HS-27A (cell line): ENCODE results near the gene DUOX2.
"Not testable (repeated sequence)": the region's sequence is repeated elsewhere in the genome, so short reads cannot be mapped to it uniquely, and the experiment has no call there.

ENCODE experiments used
- DNase-seq: peaks from one replicate; pipeline ENCODE4 v3.0.0-alpha.2; 2012; ENCODE audit warnings: low read depth, missing footprints

DUOX2 gene

DNA sequence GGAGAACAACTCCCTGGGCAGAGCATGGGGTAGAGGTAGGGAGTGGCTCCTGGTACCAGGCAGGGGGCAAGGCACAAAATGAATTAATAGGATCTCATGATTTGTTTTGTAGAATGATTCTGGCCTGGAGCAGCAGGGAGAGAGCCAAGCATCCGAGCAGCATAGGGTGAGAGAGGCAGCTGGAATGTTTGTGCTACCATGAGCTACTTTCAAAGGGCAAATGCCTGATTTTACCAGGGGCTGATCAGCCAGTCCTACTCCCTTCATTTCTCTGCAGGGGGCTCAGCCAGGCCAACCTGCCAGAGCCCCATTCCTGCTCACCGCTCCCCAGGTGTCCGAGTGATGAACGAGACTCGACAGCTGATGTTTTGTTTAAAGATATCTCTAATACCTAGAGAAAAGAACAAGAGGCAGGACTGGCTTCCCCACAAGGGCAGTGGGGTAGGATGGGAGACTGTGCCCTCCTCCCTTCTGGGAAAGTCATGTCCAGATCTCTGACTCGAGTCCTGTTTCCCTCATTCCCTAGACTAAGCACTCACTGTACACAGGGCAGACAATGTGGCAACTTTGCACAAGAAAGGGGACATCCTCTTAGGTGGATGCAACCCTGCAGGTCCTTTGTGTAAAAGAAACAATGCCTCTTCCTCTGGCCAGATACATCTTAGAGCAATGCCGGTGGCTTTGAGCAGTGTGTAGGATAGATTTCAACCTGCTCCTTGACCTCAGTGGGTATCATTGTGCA is 12.9 kb downstream of the DUOX2 start:
- DNase-seq: no peak

DNA sequence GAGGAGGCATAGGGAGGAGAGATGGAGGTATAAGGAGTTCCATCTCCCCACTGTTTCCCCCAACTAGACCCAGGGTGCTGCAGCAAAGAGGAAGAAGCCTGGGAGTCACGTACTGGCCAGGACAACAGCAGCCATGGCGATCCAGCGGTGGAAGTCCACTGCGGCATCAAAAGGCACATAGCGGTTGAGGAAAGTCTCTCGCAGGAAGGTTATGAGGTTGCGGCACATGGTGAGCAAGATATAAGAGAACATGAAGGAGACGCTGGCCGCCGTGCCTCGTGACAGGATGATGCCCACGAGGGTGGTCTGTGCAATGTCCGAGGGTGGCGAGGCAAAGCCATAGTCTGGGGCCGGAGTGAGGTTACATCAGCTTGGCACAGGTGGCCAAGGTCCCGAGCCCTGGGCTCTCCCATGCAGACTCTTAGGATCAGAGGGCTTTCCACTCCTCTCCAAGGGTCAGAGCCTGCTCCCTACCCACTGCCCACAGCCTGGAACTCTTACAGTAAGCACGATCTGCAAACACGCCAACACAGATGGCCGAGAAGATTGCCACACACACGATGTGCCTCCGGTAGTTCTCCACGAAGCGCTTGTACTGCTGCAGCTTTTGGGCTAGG is 14.3 kb downstream of the DUOX2 start:
- DNase-seq: no peak

DNA sequence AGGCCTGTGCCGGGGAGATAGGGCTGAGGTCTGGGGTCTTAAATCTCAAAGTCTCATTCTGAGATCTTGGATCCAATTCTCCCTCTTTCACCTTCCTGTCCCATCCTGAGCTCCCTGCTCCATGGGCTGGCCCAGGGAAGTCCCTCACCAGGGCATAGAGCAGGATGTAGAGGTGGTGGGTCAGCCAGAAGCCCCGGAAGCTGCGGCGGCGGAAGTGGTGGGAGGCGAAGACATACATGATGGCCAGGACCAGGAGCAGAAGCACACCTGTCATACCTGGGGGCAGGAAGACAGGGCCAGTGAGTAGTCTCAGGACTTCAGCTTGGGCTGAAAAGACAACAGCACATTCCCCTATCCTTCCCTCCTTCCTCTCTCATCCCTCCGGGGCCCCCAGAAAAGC is 16.5 kb downstream of the DUOX2 start:
- no peak for DNase-seq

DNA sequence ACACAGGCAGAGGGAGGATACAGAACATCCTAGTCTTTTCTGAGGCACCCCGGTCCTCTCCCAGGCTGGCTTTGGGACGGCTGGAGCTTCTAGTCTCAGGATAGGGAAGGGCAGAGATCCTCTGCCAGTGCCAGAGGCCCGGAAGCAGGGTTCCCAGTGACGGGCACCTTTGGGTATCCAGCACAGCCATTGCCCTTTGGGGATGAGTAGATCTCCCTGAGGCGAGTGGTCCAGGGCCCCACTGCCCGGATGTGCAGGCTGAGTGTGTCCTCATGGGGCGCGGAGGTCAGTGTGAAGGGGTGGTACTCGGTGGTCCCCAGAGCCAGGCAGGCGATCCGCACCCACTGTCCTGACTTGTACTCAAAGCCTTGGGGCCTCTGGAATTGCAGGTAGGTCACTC is 18.3 kb downstream of the DUOX2 start:
- DNase-seq: no peak

DNA sequence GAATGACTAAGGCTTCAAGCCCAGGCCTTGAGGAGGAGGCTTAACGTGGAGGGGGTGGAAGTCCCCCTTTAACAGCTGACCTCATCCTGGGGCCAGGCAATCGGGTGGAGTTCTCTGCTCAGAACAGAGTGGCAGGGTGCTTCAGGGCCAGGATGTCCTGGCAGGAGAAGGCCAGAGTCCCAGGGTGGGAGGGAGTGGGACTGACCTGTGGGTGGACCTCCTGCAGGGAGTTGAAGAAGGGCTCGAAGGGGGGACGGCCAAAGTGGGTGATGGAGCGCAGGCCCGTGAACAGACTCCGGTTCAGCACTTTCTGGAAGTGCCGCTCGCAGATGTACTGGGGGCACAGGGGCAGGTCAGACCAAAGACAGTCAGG is 19.6 kb downstream of the DUOX2 start:
- no peak for DNase-seq

DNA sequence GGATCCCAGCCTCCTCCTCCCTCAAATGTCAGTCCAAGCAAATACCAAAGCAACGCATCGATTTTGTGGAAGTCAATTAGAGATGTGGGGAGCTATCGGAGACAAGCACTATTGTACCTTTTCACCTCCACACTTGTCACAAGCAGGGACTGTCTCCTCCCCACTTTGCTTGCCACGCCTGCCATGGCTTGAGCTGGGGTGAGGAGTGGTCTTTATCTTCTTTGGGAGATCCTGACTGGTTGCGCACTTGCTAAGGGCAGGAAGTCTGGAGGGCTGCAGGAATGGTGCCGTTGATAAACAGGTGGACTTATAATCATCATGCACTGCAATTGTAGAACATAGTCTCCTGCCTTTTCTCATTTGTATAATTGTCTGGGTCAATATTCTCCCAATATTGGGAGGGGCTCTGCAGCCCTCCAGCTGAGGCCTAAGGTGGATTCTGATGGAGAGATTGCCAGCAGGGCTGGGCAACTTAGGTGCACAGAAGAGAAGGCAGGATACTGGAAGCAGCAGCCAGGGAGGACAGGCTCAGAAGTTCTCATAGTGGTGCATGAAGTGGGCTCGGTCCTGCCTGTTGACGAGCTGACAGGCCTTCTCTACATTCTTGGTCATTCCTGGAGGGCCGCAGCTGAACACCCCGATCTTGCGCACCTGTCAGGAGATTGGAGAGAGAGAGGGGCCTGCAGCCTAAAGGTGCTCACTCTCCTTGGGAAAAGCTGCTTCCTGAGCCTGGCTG is 20.2 kb downstream of the DUOX2 start:
- DNase-seq: no peak

DNA sequence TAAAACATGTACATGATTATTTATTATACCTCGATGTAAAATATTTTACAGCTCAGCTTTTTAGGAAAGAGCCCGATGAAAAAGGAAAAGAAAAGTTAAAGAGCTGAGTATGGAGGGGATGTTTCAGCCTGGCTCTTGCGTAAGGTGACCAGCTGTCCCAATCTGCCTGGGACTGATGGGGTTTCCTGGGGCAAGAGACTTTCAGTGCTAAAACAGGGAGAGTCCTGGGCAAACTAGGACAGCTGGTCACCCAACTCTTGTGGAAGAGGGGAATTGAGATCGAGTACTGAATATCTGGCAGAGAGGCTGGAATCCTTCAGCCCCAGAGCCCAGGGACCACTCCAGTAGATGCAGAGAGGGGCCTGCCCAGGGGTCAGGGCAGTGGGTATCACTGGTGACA is 21.0 kb downstream of the DUOX2 start:
- DNase-seq: no peak

DNA sequence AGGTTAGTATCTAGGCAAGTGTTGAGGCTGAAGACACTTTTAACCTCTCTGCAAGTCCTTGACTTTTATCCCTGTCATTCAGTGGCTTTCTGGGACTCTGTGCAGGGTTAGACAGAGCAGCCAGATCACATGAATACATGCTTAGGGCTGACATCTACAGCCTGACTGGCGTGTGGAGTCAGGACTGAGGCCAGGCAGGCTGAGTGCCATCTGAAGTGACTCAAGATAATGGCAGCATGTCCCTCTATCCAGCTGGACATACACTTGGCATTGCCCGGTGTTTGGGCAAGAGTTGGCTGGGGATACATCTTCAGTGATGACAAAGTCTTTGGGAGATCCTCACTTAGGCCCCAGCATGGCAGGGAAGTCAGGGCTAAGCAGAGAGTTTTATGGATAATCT is 22.4 kb downstream of the DUOX2 start:
- DNase-seq: no peak

DNA sequence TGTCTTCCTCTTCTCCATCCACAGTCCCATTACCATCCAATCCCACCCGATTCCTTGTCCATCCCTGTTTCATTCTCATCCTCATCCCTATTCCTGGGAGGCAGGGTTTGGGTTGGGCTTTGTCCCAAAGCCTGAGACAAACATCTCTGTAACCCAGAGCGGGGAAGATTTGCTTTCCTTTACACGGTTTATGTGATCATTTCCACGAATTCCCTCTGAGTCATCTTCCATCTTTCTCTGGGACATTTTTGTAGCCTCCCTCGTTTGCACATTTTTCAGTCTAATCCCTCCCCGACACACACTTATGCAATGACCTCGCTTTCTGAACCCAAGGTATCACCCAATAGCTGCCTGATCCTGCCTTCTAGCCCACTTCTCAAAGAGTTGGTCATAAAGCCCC is 22.8 kb downstream of the DUOX2 start:
- peak; percentile 19 for DNase-seq

DNA sequence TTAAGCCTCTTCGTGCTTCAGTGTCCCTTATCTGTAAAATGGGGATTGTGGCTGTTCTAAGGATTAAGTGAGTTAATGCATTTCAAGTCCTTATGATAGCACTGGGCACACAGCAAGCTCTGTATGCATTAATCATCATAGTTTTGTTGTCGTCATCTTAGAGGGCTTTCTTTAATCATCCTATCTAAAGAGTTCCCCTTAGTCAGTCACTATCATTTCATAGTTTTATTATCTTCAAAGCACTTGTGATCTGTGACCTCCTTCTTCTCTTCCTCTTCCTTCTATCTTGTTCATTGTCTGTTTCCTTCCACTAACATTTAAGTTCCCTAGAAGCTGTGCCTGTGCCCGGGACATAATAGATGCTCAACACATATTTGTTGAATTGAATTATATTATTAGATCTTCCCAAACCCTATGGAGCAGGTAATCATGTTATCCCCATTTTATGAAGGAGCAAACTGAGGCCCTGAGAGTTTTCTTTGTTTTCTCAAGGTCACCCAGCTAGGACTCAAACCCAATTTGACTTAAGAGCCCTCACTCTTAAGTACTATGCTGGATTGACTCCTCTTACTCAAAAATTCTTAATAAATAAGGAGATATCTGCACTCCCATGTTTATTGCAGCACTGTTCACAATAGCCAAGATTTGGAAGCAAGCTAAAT is 24.1 kb downstream of the DUOX2 start:
- no peak for DNase-seq

DNA sequence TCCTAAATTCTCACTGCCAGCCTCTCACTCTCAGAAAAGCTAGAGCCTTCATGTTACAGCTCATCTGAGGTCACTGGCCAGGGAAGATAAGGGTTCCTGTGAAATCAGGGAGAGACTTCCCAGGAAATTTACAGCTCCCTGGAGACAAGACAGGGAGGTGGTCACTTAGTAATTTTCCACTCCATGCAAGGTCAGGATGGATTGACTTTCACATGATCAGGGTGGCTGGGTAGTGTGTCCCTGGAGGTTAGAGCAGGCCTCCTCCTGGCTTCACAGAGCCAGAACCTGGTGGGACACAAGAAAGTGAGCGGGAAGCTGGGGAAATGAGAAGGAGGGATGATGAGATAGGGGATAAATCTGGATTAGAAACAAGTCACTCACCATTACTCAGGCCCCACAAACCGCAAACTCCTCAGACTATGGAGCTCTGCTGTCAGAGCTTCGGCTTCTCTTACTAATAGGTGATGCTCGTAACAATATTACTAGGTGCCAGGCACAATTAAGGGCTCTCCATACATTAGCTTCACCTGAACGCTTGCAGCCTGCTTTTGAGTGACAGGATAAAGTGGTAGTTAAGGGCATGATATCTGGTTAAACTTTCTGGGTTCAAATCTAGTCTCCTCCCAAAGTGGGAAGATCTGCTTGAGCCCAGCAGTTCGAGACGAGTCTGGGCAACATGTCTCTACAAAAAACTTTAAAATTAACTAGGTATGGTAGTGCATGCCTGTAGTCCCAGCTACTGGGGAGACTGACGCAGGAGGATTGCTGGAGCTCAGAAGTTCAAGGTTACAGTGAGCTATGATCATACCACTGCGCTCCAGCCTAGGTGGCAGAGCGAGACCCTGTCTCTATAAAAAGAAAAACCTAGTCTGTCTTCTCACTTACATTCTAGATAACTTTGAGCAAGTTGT is 24.9 kb downstream of the DUOX2 start:
- no peak for DNase-seq

DNA sequence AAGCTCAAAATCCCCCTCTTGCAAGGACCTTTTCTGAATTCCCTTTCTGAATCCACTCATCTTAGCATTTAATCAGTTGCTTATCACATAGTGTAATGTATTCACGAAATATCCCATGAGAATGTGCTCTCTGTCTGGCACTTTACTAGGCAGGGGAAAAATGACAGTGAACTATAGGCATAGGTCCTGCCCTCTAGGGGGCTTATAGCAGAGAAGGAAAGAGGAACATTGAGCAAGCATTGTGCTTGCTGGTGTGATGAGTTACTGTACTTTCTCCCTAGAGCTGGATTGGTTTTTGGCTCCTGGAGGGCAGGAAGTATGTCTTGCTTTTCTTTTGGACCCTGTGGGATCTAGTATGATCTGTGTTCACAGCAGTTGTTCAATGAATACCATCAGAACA is 26.5 kb downstream of the DUOX2 start:
- no peak for DNase-seq

DNA sequence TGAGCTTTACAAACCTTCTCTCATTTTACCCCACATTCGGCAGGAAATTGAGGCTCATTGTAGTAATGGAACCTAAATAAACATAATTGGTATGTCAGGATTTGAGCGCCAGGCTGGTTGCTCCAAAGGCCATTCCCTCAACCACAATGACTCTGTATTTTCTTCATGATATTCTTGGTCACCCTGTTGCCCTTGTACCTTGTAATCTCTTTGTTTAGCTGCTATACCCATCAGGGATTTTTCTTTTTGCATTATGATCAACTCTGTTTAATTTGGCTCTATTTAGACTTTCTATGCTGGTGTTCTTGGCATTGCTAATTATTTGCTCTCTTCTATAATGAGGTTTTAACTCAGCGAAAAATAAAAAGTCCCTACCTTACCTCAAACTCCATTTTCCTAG is 29.8 kb downstream of the DUOX2 start:
- DNase-seq: no peak

DNA sequence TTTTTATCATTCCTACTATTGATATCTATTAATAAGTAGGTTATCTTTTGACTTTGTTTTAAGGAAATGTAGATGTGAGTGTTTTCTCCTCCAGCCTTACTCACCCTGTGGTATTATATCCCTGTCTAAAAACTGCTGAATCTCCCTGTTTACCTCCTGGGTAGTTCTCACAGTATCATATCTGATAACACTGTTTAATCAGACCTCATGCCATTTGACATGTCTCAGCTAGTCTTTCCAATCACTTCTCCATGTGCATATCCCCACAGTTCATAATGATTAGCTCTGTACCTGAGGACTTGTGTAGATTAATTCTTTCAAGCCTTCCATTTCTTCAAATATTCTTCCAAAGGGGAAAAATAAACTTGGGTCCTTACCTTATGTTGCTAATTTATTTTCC is 30.7 kb downstream of the DUOX2 start:
- DNase-seq: no peak

DNA sequence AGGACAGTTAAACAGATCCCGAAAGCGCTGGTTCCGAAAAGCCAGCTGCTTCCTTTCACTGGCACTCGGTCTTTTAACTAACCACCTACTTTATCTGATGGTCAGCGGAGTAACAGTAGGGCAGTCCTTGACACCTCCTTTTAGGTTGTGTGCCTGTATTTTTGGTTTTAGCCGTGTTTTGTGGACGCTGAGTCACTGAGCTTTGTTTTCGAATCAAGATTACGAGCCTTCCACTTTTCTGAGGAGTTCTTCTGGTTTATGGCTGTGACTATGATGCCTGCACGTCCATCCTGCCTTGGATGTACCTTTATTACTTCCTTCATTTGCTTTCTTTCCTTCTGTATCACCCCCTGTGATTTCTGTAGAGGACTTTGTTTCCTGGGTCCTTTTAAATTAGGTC is 31.6 kb downstream of the DUOX2 start:
- not testable (repeated sequence) for DNase-seq

DNA sequence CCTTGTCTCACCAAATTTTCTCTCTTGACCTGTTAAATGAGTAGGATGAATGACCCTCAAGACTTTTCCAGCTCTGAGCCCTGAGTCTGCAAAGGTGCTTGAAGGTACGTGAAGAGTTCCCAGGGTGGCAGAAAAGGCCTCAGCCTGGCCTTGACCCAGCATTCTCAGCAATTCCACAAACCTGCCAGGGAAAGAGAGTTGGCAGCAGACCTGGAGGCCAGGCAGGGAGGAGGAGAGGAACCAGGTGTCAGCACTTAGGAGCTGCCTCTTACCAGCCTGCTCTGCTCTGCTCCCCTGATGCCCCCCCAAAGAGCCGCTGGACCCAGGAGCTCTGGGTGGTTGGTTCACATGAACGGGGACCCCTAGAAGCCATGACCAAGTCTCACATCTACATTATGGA is 33.4 kb downstream of the DUOX2 start:
- not testable (repeated sequence) for DNase-seq

DNA sequence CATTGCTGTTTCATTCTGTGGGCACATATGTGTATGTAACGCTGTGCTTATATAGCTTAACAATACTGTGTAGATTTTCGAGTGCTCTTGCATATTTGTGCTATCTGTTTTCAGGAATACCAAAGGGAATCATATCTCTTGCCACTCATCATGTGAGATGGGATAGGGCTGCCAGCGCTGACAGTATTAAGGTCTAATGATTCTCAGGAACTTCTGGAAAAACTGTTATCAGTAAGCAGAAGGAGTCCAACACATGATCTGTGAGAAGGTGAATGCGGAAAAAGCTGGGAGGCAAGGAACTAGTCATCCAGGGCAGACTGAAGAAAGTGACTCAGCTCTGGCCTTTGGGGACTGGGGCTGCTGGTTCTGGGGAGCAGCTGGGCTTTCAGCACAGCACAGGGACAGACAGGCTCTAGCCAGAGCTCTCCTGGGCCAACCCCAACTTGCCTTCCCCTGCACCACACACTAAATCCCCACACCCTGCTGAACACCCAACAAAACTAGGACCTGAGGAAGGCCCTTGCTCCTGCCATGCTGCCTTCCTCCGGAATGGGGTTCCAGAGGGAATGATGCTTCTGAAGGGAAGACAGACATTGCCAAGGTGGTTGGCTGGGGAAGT is 34.2 kb downstream of the DUOX2 start:
- DNase-seq: not testable (repeated sequence)

DNA sequence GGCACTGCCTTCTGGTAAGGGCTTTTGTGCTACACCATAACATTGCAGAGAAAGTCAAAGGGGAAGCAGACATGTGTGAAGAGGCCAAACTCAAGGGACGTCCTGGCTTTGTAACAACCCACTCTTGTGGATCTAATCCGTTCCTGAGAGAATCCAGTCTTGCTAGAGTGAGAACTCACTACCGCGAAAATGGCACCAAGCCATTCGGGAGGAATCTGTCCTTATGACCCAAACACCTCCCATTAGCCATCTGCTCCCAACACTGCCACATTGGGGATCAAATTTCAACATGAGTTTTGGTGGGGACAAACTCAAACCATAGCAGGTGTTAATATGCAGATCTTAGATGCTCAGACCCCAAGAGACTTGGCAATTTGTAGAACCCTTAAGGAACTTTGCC is 34.8 kb downstream of the DUOX2 start:
- not testable (repeated sequence) for DNase-seq

DNA sequence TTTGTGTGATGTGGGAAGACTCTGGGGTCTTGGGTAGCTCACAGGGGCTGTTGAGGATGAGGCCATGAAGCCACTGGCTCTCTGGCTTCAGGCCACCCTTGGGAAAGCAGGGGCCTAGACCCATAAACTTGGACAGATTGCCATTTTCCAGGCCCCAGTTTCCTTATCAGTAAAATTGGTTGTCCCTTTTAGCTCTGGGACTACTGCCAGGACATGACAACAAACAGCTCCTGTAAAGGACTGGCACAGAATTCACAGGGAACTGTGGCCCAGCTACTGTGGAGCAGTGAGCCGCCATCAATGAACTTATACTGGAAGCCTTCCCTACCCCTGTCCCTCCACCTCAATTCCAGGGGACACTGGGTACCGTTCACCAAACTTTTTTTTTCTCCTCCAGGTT is 36.6 kb downstream of the DUOX2 start:
- not testable (repeated sequence) for DNase-seq

DNA sequence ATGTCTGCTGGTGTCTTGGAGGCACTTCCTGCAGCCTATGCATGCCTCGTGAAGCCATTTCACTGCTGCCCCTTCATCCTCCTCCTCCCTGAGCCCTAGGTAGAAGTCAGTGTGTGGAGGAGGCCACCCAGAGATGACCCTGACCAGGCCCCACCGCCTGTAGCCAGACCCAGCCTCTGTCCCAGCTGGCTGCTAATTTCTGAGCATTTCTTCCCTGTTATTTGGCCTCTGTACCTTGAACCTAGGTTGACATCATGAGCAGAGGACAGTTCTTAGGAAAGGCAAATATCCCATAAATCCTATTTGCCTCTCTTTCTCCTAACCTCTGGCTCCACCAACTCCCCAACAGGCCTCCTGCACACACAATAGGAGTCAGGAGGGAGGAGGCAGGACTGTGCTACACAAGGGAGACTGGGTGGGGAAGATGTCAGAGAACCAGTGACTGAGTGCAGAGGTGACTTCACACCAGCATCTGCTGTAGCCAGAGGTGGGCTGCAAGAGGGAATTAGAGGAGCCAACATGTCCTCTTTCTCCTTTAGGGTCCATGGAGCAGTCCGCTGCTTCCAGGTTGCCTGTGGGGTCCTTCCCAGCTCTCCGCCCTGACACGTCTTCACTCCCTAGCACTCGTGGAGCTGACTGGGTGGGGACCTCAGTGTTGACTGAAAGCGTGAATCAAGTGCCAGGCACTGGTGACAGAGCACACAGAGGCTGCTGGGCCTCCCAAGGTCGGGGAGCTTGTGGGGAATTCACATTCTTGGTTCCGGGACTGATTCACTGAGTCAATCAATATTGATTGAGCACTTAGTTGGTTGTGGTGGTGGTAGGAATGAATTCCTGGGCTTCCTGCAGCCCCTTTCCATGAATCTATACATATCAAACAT is 38.3 kb downstream of the DUOX2 start:
- not testable (repeated sequence) for DNase-seq
